ENCODE results near the gene CDH16. TPM values are rescaled to one million over a fixed set of nuclear protein-coding genes. Genes with fewer than 3 reads are reported as not detected.

Gene CDH16
- total and polyA plus RNA-seq, 2 donors from 2014 or later, result 1,180 to 1,188 TPM

DNA sequence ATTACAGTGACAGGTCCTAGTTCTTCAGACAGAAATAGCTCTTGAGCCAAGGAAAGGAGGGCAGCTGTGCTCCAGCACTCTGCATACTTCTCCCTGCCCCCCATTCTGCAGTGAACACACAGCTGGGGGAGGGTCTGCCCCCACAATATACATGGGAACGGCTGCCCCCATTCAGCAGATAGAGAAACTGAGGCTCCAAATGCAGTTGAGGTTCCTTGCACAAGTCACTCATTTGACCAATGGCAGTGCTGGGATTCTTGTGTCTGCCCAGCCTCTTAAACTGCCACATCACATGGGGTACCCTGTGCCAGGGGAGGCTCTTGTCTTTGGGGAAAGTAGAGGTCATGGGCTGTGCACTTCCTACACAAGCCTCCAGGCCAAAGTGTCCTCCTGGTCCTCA, 49.3 kb downstream of the CDH16 start:
- FAIRE-seq (no peak), DNase-seq (peak in 1 of 5 donors; percentile 14)
- TF ChIP-seq, protein P1, sequence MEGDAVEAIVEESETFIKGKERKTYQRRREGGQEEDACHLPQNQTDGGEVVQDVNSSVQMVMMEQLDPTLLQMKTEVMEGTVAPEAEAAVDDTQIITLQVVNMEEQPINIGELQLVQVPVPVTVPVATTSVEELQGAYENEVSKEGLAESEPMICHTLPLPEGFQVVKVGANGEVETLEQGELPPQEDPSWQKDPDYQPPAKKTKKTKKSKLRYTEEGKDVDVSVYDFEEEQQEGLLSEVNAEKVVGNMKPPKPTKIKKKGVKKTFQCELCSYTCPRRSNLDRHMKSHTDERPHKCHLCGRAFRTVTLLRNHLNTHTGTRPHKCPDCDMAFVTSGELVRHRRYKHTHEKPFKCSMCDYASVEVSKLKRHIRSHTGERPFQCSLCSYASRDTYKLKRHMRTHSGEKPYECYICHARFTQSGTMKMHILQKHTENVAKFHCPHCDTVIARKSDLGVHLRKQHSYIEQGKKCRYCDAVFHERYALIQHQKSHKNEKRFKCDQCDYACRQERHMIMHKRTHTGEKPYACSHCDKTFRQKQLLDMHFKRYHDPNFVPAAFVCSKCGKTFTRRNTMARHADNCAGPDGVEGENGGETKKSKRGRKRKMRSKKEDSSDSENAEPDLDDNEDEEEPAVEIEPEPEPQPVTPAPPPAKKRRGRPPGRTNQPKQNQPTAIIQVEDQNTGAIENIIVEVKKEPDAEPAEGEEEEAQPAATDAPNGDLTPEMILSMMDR (IDR thresholded peaks at IDR 0.05; ENCODE audit: borderline replicate concordance, extremely low read depth, insufficient read depth), result no peak
- Histone ChIP-seq H3K27ac (ENCODE audit: low read depth in 2 of 2, low read length in 2 of 2) (no peak overlapping the region), H3K4me1 (ENCODE audit: control insufficient read depth in 2 of 3, insufficient read depth in 2 of 3, low read depth in 1 of 3, low read length in 3 of 3) (peaks cover 0 to 8% (median 4%) of the 10 kb centered on the region in 3 donors), H3K36me3 (ENCODE audit: control insufficient read depth in 2 of 3, insufficient read depth in 3 of 3, low read length in 3 of 3) (no peaks in the 10 kb centered on the region), H3K4me3 (ENCODE audit: low read length in 3 of 3) (no peak overlapping the region), H3K27me3 (ENCODE audit: control insufficient read depth, insufficient read depth, low read length) (no peaks in the 10 kb centered on the region), H3K9ac (ENCODE audit: low read length in 3 of 3) (no peak overlapping the region), H3K9me3 (ENCODE audit: control insufficient read depth in 2 of 3, insufficient read depth in 1 of 3, low read length in 3 of 3) (no peaks in the 10 kb centered on the region)
- intact Hi-C loops (cut with DNase I), result loop anchor here (10.0 kb wide), 1 partner anchor 145 kb away; no protein-coding TSS in a partner anchor

DNA sequence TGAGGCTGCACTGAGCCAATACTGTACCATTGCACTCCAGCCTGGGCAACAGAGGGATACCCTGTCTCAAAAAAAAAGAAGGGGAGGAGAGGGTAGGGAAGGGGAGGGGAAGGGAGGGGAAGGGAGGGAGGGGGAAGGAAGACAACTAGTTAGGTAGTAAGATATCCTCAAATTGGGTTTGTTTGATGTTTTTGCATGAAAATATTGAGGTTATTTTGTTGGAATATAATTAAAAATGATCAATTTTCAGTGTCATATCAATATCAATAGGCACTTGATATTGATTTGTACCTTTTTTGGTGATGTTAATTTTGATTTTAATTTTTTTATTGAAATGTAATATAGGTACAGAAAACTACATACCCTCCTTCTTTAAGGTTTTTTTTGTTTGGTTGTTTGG, 55.0 kb downstream of the CDH16 start:
- DNase-seq, result no peak
- Histone ChIP-seq H3K27ac (ENCODE audit: low read depth in 2 of 2, low read length in 2 of 2) (no peak overlapping the region), H3K27me3 (ENCODE audit: control insufficient read depth, insufficient read depth, low read length) (no peaks in the 10 kb centered on the region), H3K4me1 (ENCODE audit: control insufficient read depth in 2 of 3, insufficient read depth in 2 of 3, low read depth in 1 of 3, low read length in 3 of 3) (no peaks in the 10 kb centered on the region), H3K36me3 (ENCODE audit: control insufficient read depth in 2 of 3, insufficient read depth in 3 of 3, low read length in 3 of 3) (no peaks in the 10 kb centered on the region), H3K4me3 (ENCODE audit: low read length in 3 of 3) (no peak overlapping the region), H3K9ac (ENCODE audit: low read length in 3 of 3) (no peak overlapping the region), H3K9me3 (ENCODE audit: control insufficient read depth in 2 of 3, insufficient read depth in 1 of 3, low read length in 3 of 3) (no peaks in the 10 kb centered on the region)
- FAIRE-seq, result no peak
- intact Hi-C loops (cut with DNase I), result loop anchor here (10.0 kb wide), 1 partner anchor 139 kb away; no protein-coding TSS in a partner anchor
- TF ChIP-seq, protein P1 (IDR thresholded peaks at IDR 0.05; ENCODE audit: borderline replicate concordance, extremely low read depth, insufficient read depth), result no peak

DNA sequence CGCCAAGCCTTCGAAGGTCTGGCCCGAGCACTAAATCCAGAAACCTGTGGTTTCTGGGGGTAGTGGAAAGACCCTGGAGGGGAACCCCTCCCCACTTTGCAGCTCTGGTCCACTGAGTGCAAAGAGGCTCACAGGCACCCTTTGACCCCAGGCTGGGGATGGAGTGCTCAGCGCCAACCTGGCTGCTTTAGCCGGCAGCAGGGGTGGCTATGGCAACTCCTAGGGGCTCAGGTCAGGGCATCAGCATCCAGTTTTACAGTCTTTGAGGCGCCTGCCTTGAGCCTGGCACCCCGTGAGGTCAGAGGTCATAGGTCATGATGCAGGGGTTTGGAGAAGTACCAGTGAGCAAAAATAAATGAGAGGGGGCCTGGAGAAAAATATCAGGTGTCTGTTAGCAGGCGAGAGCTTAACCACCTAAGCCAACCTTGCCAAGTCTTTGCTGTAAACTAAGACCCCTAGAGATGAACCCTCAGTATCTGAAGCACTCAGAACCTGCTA, 56.6 kb downstream of the CDH16 start:
- no peaks in the 10 kb centered on the region for H3K4me1 ChIP-seq (ENCODE audit: control insufficient read depth in 2 of 3, insufficient read depth in 2 of 3, low read depth in 1 of 3, low read length in 3 of 3)
- TF ChIP-seq, protein P1 (IDR thresholded peaks at IDR 0.05; ENCODE audit: borderline replicate concordance, extremely low read depth, insufficient read depth), result no peak
- no peak for DNase-seq
- no peak for FAIRE-seq
- intact Hi-C loops (cut with DNase I), result loop anchor here (10.0 kb wide), 1 partner anchor 137 kb away; no protein-coding TSS in a partner anchor
- no peak overlapping the region for H3K4me3 ChIP-seq (ENCODE audit: low read length in 3 of 3)
- no peaks in the 10 kb centered on the region for H3K9me3 ChIP-seq (ENCODE audit: control insufficient read depth in 2 of 3, insufficient read depth in 1 of 3, low read length in 3 of 3)
- no peaks in the 10 kb centered on the region for H3K27me3 ChIP-seq (ENCODE audit: control insufficient read depth, insufficient read depth, low read length)
- H3K27ac ChIP-seq (ENCODE audit: low read depth in 2 of 2, low read length in 2 of 2), result no peak overlapping the region
- H3K9ac ChIP-seq (ENCODE audit: low read length in 3 of 3), result no peak overlapping the region
- no peaks in the 10 kb centered on the region for H3K36me3 ChIP-seq (ENCODE audit: control insufficient read depth in 2 of 3, insufficient read depth in 3 of 3, low read length in 3 of 3)
